Stimulated activated CD8-positive, alpha-beta memory T cell treated with anti-CD3 and anti-CD28 coated beads, Interleukin-12 subunit alpha, Interleukin-12 subunit beta, amount 100 ng/mL, for 24 hours (primary cell): ENCODE measurements around the gene CTSG.
"Not testable (repeated sequence)": the region's sequence is repeated elsewhere in the genome, so short reads cannot be mapped to it uniquely, and the experiment has no call there.

Source experiments
- DNase-seq: peaks from one replicate; pipeline ENCODE4 v3.0.0-alpha.2; 2020; ENCODE audit errors: extremely low read depth

CTSG gene

DNA sequence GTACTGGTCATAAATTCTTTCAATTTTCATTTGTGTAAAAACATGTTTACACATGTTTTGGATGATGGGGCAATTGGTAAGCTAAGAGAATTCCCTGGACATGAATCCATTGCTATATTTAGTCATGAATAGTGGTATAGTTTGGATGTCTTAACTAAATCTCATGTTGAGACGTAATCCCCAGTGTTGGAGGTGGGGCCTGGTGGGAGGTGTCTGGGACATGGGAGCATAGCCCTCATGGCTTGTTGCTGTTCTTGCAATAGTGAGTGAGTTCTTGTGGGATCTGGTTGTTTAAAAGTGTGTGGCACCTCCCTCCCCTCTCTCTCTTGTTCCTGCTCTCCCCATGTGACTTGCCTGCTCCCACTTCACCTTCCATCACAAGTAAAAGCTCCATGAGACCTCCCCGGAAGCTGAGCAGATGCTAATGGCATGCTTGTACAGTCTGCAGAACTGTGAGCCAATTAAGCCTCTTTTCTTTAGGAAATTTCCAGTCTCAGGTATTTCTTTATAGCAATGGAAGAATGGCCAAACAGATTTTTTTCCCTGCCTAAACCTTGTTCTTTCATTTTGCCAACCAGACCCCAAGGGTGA is 33.6 kb downstream of the CTSG start:
- DNase-seq: no peak

DNA sequence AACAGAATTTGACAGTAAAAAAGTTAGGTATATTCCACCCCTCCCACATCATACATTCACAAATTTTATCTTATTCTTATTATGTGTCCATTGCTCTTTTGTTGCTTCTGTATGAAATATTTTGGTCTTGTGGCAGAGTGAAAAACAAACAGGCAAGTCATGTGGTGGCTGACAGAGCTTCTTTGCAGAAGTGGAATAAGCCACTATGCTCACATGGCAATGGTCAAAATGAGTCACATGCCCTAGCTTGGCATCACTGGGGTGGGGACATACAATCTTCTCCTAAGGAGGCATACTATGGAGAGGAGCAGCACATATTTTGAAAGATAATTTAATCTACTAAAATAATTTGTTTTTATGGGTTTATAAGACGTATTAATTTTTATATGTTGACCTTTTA is 40.3 kb downstream of the CTSG start:
- no peak for DNase-seq

- DNase-seq: no peak
These were observed 41.8 kb downstream of the CTSG start for GRCh38 chr14:24534286-24534685.

DNA sequence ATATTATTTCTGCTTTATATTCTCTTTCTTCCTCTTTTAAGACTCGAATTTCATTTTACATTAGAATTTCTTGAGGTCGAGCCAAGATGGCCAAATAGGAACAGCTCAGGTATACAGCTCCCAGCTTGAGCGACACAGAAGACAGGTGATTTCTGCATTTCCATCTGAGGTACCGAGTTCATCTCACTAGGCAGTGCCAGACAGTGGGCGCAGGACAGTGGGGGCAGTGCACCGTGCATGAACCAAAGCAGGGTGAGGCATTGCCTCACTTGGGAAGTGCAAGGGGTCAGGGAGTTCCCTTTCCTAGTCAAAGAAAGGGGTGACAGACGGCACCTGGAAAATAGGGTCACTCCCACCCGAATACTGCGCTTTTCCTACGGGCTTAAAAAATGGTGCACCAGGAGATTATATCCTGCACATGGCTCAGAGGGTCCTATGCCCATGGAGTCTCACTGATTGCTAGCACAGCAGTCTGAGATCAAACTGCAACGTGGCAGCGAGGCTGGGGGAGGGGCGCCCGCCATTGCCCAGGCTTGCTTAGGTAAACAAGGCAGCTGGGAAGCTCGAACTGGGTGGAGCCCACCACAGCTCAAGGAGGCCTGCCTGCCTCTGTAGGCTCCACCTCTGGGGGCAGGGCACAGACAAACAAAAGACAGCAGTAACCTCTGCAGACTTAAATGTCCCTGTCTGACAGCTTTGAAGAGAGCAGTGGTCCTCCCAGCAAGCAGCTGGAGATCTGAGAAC is 50.0 kb downstream of the CTSG start:
- not testable (repeated sequence) for DNase-seq
